ENCODE measurements around the gene KIAA1671. TPM values are rescaled to one million over a fixed set of nuclear protein-coding genes. Genes with fewer than 3 reads are reported as not detected.

The KIAA1671 gene
- total and polyA plus RNA-seq, 2 of the 4 experiments (the other 2 are of a cell fraction), result 0.02 TPM; not detected in 1

- dilution Hi-C loops (cut with HindIII; ENCODE audit: low sequenced_read_pairs, unreplicated experiment), result no loop called here
- no TSS peak for BruUV-seq (replicated peaks)
- CTCF ChIA-PET, result no interaction called here
These were observed 181.9 kb downstream of the KIAA1671 start for GRCh38 chr22:25134451-25134850.

More at GRCh38 chr22:25134451-25134850, 181.9 kb downstream of the KIAA1671 start:
- no peak overlapping the region for H3K56ac ChIP-seq (ENCODE audit: extremely low read depth, insufficient read depth, low read length)
- no peaks in the 10 kb centered on the region for H4K20me1 ChIP-seq (ENCODE audit: insufficient read depth, low read length)
- no peaks in the 10 kb centered on the region for H3K9me3 ChIP-seq (ENCODE audit: control insufficient read depth, insufficient read depth, low read length)
- no peak overlapping the region for H4K5ac ChIP-seq (ENCODE audit: low read depth, low read length)
- no peak overlapping the region for H3K4ac ChIP-seq (ENCODE audit: low read depth, low read length)
- POLR2A ChIA-PET (ENCODE audit: unreplicated experiment), result no interaction called here
- 20% methylated on average over 1 of the region's 2 CpGs; no CpG with 5 or more reads in 1 of the 2 experiments for WGBS, 2 experiments (ENCODE audit: extremely low coverage in 2 of 2, insufficient read length in 1 of 2)
- H2BK5ac ChIP-seq (ENCODE audit: low read depth, low read length, poor library complexity, severe bottlenecking), result no peak overlapping the region
- H3K4me3 ChIP-seq (ENCODE audit: insufficient read depth, low read depth, low read length), result no peak overlapping the region
- H3K9me1 ChIP-seq (ENCODE audit: insufficient read depth, low read length), result no peaks in the 10 kb centered on the region
- TF ChIP-seq NFE2L2 (IDR thresholded peaks at IDR 0.05; ENCODE audit: low read depth, low read length), result no peak
- H2BK120ac ChIP-seq (ENCODE audit: low read depth, low read length), result no peak overlapping the region
- H3K36me3 ChIP-seq (ENCODE audit: control insufficient read depth, insufficient read depth, low read length), result no peaks in the 10 kb centered on the region
- no peak overlapping the region for H4K91ac ChIP-seq (ENCODE audit: insufficient read depth, low read depth, low read length)
- in situ Hi-C loops (cut with MboI; ENCODE audit: low sequenced_read_pairs) (no loop called here), intact Hi-C loops (cut with micrococcal nuclease) (no loop called here)
- H3K4me2 ChIP-seq (ENCODE audit: low read depth, low read length), result no peak overlapping the region
- H2BK20ac ChIP-seq (ENCODE audit: low read depth, low read length), result no peak overlapping the region
- no peak overlapping the region for H2AFZ ChIP-seq (replicated peaks; ENCODE audit: low read length, poor library complexity)
- H4K8ac ChIP-seq (ENCODE audit: low read depth in 2 of 2, low read length in 2 of 2), result no peak overlapping the region
- no peak overlapping the region for H3K27ac ChIP-seq (ENCODE audit: insufficient read depth, low read length)
- no peaks in the 10 kb centered on the region for H3K4me1 ChIP-seq (ENCODE audit: control insufficient read depth, insufficient read depth, low read length)
- no peak overlapping the region for H2AK9ac ChIP-seq (replicated peaks; ENCODE audit: low read depth, low read length, poor library complexity)
- no peak overlapping the region for H3K9ac ChIP-seq (ENCODE audit: low read depth, low read length)
- ATAC-seq (ENCODE audit: low read depth), result no peak
- no peak for DNase-seq
- no peak overlapping the region for H2AK5ac ChIP-seq (ENCODE audit: low read depth, low read length)
- no peaks in the 10 kb centered on the region for H3K27me3 ChIP-seq (ENCODE audit: control insufficient read depth, insufficient read depth, low read length)
- no peaks in the 10 kb centered on the region for H3K79me1 ChIP-seq (ENCODE audit: low read depth in 1 of 2, low read length in 2 of 2)
- H3K14ac ChIP-seq (replicated peaks; ENCODE audit: low read depth, low read length), result no peak overlapping the region
- no peak overlapping the region for H2BK15ac ChIP-seq (ENCODE audit: low read depth, low read length)
- H3K23ac ChIP-seq (ENCODE audit: low read depth, low read length), result no peak overlapping the region
- no peak overlapping the region for H3K18ac ChIP-seq (ENCODE audit: low read depth, low read length)
